Keratinocyte (primary cell): ENCODE results near the gene ZNF438. TPM values are rescaled to one million over a fixed set of nuclear protein-coding genes. Genes with fewer than 3 reads are reported as not detected.

Experiments used
- DNase-seq: peaks from one replicate; pipeline ENCODE4 v3.0.0-alpha.2; 2011; ENCODE audit warnings: low read depth, missing footprints, low spot score
- FAIRE-seq: peaks from 2 replicates; lab custom pipeline; 2011; peaks lifted over from hg19 to GRCh38; lab: Jason Lieb, UNC
- H2AFZ ChIP-seq: 2 replicates; pipeline ENCODE4 v1.6.0; 2012; ENCODE audit warnings: low read length, control low read depth, inconsistent platforms; ENCODE audit not compliant: control insufficient read depth
- H3K27ac ChIP-seq: 2 replicates; pipeline ENCODE4 v1.5.1; 2011; ENCODE audit warnings: low read length; ENCODE audit not compliant: control insufficient read depth, insufficient read depth
- H3K27me3 ChIP-seq: 3 replicates; pipeline ENCODE4 v1.6.0; 2011; ENCODE audit warnings: low read length; ENCODE audit not compliant: control insufficient read depth, insufficient read depth; ENCODE audit errors: extremely low read depth
- H3K36me3 ChIP-seq, 2 experiments: 2 replicates in 1 of 2; 3 replicates in 1 of 2; pipeline ENCODE4 v1.5.1; 2011; ENCODE audit warnings: low read length in 2 of 2, mild to moderate bottlenecking in 1 of 2; ENCODE audit not compliant: control insufficient read depth in 2 of 2, insufficient read depth in 2 of 2; ENCODE audit errors: extremely low read depth in 1 of 2
- H3K4me1 ChIP-seq: 3 replicates; pipeline ENCODE4 v1.5.1; 2011; ENCODE audit warnings: low read length; ENCODE audit not compliant: control insufficient read depth, insufficient read depth; ENCODE audit errors: extremely low read depth
- H3K4me2 ChIP-seq: 3 replicates; pipeline ENCODE4 v1.6.0; 2011; ENCODE audit warnings: low read depth, low read length; ENCODE audit not compliant: control insufficient read depth, insufficient read depth; ENCODE audit errors: extremely low read depth
- H3K4me3 ChIP-seq, 3 experiments: fragments of 200-600 bp in 1 of 3; sonication (generic) in 1 of 3; 2 replicates in 2 of 3; 3 replicates in 1 of 3; pipeline ENCODE4 v1.5.1; 2011 to 2016; ENCODE audit warnings: low read length in 3 of 3, mild to moderate bottlenecking in 3 of 3, control low read depth in 2 of 3, inconsistent platforms in 1 of 3, low read depth in 1 of 3, mixed read lengths in 1 of 3, mixed run types in 1 of 3, moderate library complexity in 1 of 3; ENCODE audit not compliant: control insufficient read depth in 2 of 3, insufficient read depth in 2 of 3; ENCODE audit errors: extremely low read depth in 1 of 3
- H3K79me2 ChIP-seq: 2 replicates; pipeline ENCODE4 v1.6.0; 2012; ENCODE audit warnings: low read length; ENCODE audit not compliant: control insufficient read depth, insufficient read depth
- H3K9ac ChIP-seq: 3 replicates; pipeline ENCODE4 v1.6.0; 2011; ENCODE audit warnings: low read length; ENCODE audit not compliant: control insufficient read depth, insufficient read depth; ENCODE audit errors: extremely low read depth
- H3K9me1 ChIP-seq: 3 replicates; pipeline ENCODE4 v1.6.0; 2011; ENCODE audit warnings: low read length; ENCODE audit not compliant: control insufficient read depth, insufficient read depth; ENCODE audit errors: extremely low read depth
- H3K9me3 ChIP-seq: 2 replicates; pipeline ENCODE4 v1.5.1; 2012; ENCODE audit warnings: low read depth, low read length; ENCODE audit not compliant: control insufficient read depth
- H4K20me1 ChIP-seq: 3 replicates; pipeline ENCODE4 v1.6.0; 2011; ENCODE audit warnings: low read length; ENCODE audit not compliant: control insufficient read depth, insufficient read depth; ENCODE audit errors: extremely low read depth
- EZH2 ChIP-seq: IDR thresholded peaks from one replicate; pipeline ENCODE4 v1.6.1; 2012; ENCODE audit warnings: inconsistent platforms, mild to moderate bottlenecking, low read length, moderate library complexity
- dilution Hi-C: fragments of 300-500 bp; cut with MboI; formaldehyde crosslinking; loops from one replicate; pipeline ENCODE4 v1.7.0; 2020; ENCODE audit warnings: low sequenced_read_pairs; ENCODE audit not compliant: extremely low pct_ligation_motif_present
- polyA plus RNA-seq, 5 experiments: library from polyadenylated mRNA; depleted of rRNA in 3 of 5; stranded (reverse) in 3 of 5; stranded (forward) in 1 of 5; unstranded in 1 of 5; fragments of >200 nt; gene quantifications; 1 replicate in 1 of 5; 2 replicates in 3 of 5; 3 replicates in 1 of 5; pipeline versions ENCODE4 v1.2.1 to v1.2.3, GENCODE V29; 2011 to 2012; ENCODE audit warnings: missing spikeins in 2 of 5, low read depth in 1 of 5, low replicate concordance in 1 of 5
- TF ChIP-seq, protein P1 (sequence below), 3 experiments: IDR thresholded peaks in 1 of 3; conservative IDR thresholded peaks in 1 of 3; optimal IDR thresholded peaks in 1 of 3; 2 replicates in 2 of 3; 3 replicates in 1 of 3; pipeline versions ENCODE3 to v1.5.1; 2011; ENCODE audit warnings: low read length in 3 of 3, mild to moderate bottlenecking in 3 of 3, moderate library complexity in 2 of 3, control low read depth in 1 of 3, inconsistent platforms in 1 of 3; ENCODE audit not compliant: insufficient read depth in 2 of 3; ENCODE audit errors: extremely low read depth in 1 of 3

The ZNF438 gene
- polyA plus RNA-seq, 1 donor (not counting 4 experiments of a cell fraction or from before 2014, with no cell fraction given), result 2.8 TPM

DNA sequence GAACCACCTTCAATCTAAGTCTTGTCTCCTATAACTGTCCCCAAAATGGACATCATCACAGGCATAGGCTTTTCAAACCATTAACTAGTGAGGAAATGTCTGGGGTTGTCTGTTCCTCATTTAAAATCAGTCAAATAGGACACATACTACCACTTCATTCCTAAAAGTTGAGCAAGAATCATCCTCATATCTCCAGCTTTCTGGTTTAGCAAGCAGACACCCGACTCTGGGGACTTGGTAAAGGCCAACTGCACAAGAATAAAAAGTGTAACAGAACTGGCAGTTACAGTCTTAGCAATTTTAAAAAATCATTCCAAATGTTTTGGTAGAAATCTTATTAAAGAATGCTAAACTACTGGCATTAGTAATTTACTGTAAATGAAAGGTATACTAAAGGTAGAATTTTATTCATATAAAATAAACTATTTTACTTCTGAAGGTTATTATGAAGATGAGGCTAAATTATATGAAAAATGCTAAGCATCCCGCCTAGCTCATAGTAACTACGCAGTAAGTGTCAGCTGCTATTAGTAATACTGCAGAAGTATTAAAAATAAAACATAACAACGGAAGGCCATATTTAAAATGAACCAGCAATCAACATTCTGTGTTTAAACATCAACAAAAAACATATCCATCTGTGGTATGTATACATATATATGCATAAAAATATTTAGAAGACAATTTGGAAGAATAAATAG lies 60.8 kb downstream of the ZNF438 start:
- no peaks in the 10 kb centered on the region for H3K4me1 ChIP-seq
- H3K27me3 ChIP-seq, result no peaks in the 10 kb centered on the region
- no peak overlapping the region for H2AFZ ChIP-seq
- no peak overlapping the region for H3K27ac ChIP-seq
- no peak overlapping the region for H3K4me3 ChIP-seq
- H3K9me1 ChIP-seq, result no peaks in the 10 kb centered on the region
- H3K79me2 ChIP-seq, result no peaks in the 10 kb centered on the region
- H3K36me3 ChIP-seq, result no peaks in the 10 kb centered on the region
- H3K4me2 ChIP-seq, result no peak overlapping the region
- no peak overlapping the region for H3K9ac ChIP-seq
- DNase-seq (no peak), FAIRE-seq (no peak)
- dilution Hi-C loops, result no loop called here
- no peaks in the 10 kb centered on the region for H3K9me3 ChIP-seq
- H4K20me1 ChIP-seq, result no peaks in the 10 kb centered on the region
- TF ChIP-seq, protein P1, sequence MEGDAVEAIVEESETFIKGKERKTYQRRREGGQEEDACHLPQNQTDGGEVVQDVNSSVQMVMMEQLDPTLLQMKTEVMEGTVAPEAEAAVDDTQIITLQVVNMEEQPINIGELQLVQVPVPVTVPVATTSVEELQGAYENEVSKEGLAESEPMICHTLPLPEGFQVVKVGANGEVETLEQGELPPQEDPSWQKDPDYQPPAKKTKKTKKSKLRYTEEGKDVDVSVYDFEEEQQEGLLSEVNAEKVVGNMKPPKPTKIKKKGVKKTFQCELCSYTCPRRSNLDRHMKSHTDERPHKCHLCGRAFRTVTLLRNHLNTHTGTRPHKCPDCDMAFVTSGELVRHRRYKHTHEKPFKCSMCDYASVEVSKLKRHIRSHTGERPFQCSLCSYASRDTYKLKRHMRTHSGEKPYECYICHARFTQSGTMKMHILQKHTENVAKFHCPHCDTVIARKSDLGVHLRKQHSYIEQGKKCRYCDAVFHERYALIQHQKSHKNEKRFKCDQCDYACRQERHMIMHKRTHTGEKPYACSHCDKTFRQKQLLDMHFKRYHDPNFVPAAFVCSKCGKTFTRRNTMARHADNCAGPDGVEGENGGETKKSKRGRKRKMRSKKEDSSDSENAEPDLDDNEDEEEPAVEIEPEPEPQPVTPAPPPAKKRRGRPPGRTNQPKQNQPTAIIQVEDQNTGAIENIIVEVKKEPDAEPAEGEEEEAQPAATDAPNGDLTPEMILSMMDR (optimal IDR thresholded peaks at IDR 0.05 in 1 of 3, IDR thresholded peaks at IDR 0.05 in 1 of 3, conservative IDR thresholded peaks at IDR 0.05 in 1 of 3; ENCODE audit: extremely low read depth in 1 of 3, insufficient read depth in 2 of 3, low read length in 3 of 3), result no peak
- TF ChIP-seq EZH2, result no peak

DNA sequence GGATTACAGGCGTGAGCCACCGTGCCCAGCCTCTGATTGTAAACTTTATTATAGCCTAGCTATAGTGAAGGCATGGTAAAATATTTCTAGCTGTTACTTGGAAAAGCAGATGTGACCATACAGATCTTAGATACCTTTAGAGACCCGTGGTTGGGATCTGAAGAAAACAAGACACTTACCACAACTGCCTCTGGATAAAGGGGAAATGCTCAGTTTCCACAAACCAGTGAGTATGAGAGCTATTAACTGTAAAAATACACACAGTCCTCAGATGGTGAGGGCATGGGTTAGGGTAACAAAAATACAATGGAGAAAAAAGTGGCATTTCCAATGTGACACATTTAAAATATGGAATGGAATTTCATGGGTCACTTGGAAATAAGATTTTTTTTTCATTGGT lies 63.0 kb downstream of the ZNF438 start:
- Histone ChIP-seq H3K9ac (no peak overlapping the region), H4K20me1 (no peaks in the 10 kb centered on the region), H3K79me2 (no peaks in the 10 kb centered on the region), H3K4me2 (no peak overlapping the region), H3K36me3 (no peaks in the 10 kb centered on the region), H3K9me1 (no peaks in the 10 kb centered on the region), H3K27me3 (no peaks in the 10 kb centered on the region), H2AFZ (no peak overlapping the region), H3K4me3 (no peak overlapping the region), H3K27ac (no peak overlapping the region), H3K4me1 (no peaks in the 10 kb centered on the region), H3K9me3 (no peaks in the 10 kb centered on the region)
- dilution Hi-C loops, result no loop called here
- DNase-seq, result no peak
- TF ChIP-seq EZH2, result no peak
- TF ChIP-seq, protein P1 (optimal IDR thresholded peaks at IDR 0.05 in 1 of 3, IDR thresholded peaks at IDR 0.05 in 1 of 3, conservative IDR thresholded peaks at IDR 0.05 in 1 of 3; ENCODE audit: extremely low read depth in 1 of 3, insufficient read depth in 2 of 3, low read length in 3 of 3), result no peak
- FAIRE-seq, result no peak
